ENCODE measurements around the gene GFRA4. TPM values are rescaled to one million over a fixed set of nuclear protein-coding genes. Genes with fewer than 3 reads are reported as not detected.

GFRA4 gene
- polyA plus RNA-seq, 1 of the 3 experiments (the other 2 are of a cell fraction), result not detected

DNA sequence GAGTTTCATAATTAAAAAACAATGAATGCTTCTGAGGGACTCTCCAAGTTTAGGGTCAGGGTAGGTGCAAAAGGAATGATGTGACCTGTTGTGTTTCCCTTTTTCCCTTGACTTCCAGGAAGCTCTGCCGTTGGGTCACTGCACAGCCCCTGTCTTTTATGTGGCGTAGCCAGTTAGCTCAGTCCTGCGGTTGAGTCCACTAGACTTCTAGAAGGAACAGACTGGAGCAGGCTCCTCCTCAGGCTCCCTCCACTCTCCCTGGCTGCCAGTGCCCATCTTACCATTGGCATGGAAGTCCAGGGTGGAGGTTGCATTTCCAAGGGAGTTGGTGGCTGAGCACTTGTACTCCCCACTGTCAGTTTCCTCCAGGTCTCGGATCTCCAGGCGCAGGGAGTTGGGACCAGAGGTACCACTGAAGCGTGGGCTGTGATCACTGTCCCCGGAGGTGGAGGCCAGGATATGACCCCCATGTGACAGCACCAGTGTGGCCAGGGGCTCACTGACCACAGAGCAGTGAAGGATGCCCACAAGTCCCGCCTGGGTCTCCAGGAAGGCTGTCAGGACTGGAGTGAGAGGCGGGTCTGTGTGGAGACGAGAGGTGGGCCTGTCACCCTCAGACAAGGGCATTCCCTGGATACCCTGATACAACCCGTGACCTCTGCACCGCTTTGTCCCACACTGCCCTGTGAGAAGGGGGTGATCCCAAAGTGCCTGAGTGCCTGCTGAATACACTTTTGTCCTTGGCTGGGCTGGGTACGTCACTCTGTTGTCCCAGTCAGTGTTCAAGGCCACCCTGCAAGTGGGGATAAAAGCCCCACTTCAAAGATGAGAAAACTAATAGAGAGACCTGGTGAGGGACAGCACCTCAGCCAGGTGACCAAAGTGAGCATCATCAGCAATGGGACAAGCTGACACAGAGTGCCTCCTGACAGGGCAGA is 38.1 kb upstream of the GFRA4 start:
- TF ChIP-seq SIN3A (IDR thresholded peaks at IDR 0.05; ENCODE audit: borderline replicate concordance, low read depth, low read length) (no peak), RCOR1 (IDR thresholded peaks at IDR 0.05; ENCODE audit: low read length) (no peak)
- Histone ChIP-seq H3K9me2 (no peaks in the 10 kb centered on the region), H3K9ac (no peak overlapping the region), H3K27ac (ENCODE audit: low read depth in 2 of 2, low read length in 1 of 2) (no peak overlapping the region), H3K9me3 (no peaks in the 10 kb centered on the region), H3K27me3 (ENCODE audit: insufficient read depth) (no peaks in the 10 kb centered on the region), H3K4me3 (ENCODE audit: low read depth in 2 of 2, low read length in 1 of 2) (no peak overlapping the region), H3K36me3 (replicated peaks in 1 of 2; ENCODE audit: control insufficient read depth in 1 of 2, insufficient read depth in 2 of 2, low read length in 1 of 2) (no peaks in the 10 kb centered on the region), H2AFZ (ENCODE audit: low read depth) (no peak overlapping the region), H3F3A (replicated peaks; ENCODE audit: insufficient read depth) (no peaks in the 10 kb centered on the region), H3K4me1 (ENCODE audit: control insufficient read depth in 1 of 2, insufficient read depth in 2 of 2, low read depth in 1 of 2, low read length in 1 of 2) (no peaks in the 10 kb centered on the region), H3K4me2 (no peak overlapping the region), H4K20me1 (ENCODE audit: insufficient read depth) (no peaks in the 10 kb centered on the region), H3K79me2 (ENCODE audit: insufficient read depth) (no peaks in the 10 kb centered on the region)
- WGBS (ENCODE audit: low lambda C conversion rate), result 59% methylated on average over 12 of the region's 13 CpGs
- peak; percentile 7 for DNase-seq
- ChIA-PET POLR2A (no interaction called here), CTCF (interaction anchor here (1.0 to 5.8 kb wide), 3 partner anchors 9 to 138 kb away, joined by 4 to 58 read pairs (median 5); no protein-coding TSS in a partner anchor)

DNA sequence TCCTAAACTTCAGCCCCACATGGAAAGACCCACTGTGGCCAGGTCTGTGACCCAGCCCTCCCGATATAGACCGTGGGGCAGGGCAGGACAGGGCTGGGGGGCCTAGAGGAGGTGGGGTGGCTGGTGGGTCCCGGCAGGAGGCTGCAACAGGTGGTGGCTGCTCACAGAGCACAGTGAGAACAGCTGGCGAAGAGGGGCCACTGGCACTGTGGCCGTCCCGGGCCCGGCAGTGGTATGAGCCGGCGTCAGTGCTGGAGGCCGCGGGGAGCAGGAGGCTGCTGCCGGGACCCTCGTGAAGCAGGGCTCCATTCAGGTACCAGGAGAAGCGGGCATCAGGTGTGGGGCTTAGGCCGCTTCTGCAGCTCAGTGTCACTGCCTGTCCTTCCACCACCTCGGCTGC is 35.8 kb upstream of the GFRA4 start:
- Histone ChIP-seq H3K9me3 (no peaks in the 10 kb centered on the region), H3K27me3 (ENCODE audit: insufficient read depth) (no peaks in the 10 kb centered on the region), H3K9ac (no peak overlapping the region), H3K27ac (ENCODE audit: low read depth in 2 of 2, low read length in 1 of 2) (no peak overlapping the region), H3K4me2 (no peak overlapping the region), H3K36me3 (replicated peaks in 1 of 2; ENCODE audit: control insufficient read depth in 1 of 2, insufficient read depth in 2 of 2, low read length in 1 of 2) (no peaks in the 10 kb centered on the region), H3K4me1 (ENCODE audit: control insufficient read depth in 1 of 2, insufficient read depth in 2 of 2, low read depth in 1 of 2, low read length in 1 of 2) (no peaks in the 10 kb centered on the region), H2AFZ (ENCODE audit: low read depth) (no peak overlapping the region), H3K4me3 (ENCODE audit: low read depth in 2 of 2, low read length in 1 of 2) (no peak overlapping the region), H4K20me1 (ENCODE audit: insufficient read depth) (no peaks in the 10 kb centered on the region), H3F3A (replicated peaks; ENCODE audit: insufficient read depth) (no peaks in the 10 kb centered on the region), H3K9me2 (no peaks in the 10 kb centered on the region), H3K79me2 (ENCODE audit: insufficient read depth) (no peaks in the 10 kb centered on the region)
- WGBS (ENCODE audit: low lambda C conversion rate), result 60% methylated on average over 5 of the region's 16 CpGs
- DNase-seq, result no peak
- ChIA-PET POLR2A (no interaction called here), CTCF (interaction anchor here (0.7 to 5.8 kb wide), 7 partner anchors 8 to 136 kb away, joined by 3 to 58 read pairs (median 3); no protein-coding TSS in a partner anchor)
- no peak for TF ChIP-seq RCOR1 (IDR thresholded peaks at IDR 0.05; ENCODE audit: low read length)
- TF ChIP-seq MEF2A (IDR thresholded peaks at IDR 0.05; ENCODE audit: borderline replicate concordance, low read depth), result no peak
- TF ChIP-seq GATA2 (CRISPR knock-in tag; IDR thresholded peaks at IDR 0.05), result no peak
- no peak for TF ChIP-seq RXRA (IDR thresholded peaks at IDR 0.05; ENCODE audit: borderline replicate concordance, low read depth)
- TF ChIP-seq, protein P1, sequence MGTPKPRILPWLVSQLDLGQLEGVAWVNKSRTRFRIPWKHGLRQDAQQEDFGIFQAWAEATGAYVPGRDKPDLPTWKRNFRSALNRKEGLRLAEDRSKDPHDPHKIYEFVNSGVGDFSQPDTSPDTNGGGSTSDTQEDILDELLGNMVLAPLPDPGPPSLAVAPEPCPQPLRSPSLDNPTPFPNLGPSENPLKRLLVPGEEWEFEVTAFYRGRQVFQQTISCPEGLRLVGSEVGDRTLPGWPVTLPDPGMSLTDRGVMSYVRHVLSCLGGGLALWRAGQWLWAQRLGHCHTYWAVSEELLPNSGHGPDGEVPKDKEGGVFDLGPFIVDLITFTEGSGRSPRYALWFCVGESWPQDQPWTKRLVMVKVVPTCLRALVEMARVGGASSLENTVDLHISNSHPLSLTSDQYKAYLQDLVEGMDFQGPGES (IDR thresholded peaks at IDR 0.05; ENCODE audit: low read depth, low read length), result no peak
- TF ChIP-seq, protein P2, sequence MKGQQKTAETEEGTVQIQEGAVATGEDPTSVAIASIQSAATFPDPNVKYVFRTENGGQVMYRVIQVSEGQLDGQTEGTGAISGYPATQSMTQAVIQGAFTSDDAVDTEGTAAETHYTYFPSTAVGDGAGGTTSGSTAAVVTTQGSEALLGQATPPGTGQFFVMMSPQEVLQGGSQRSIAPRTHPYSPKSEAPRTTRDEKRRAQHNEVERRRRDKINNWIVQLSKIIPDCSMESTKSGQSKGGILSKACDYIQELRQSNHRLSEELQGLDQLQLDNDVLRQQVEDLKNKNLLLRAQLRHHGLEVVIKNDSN (IDR thresholded peaks at IDR 0.05; ENCODE audit: borderline replicate concordance, low read depth), result no peak
- no peak for TF ChIP-seq FOSL2 (IDR thresholded peaks at IDR 0.05; ENCODE audit: borderline replicate concordance, low read depth)
- TF ChIP-seq ELF1 (IDR thresholded peaks at IDR 0.05), result no peak
